ENCODE data around the gene CEMIP. TPM values are rescaled to one million over a fixed set of nuclear protein-coding genes. Genes with fewer than 3 reads are reported as not detected.

Gene CEMIP
- polyA plus RNA-seq, 2 of the 4 experiments (the other 2 are of a cell fraction): 0.54 to 0.84 TPM

- TF ChIP-seq CTCF (IDR thresholded peaks at IDR 0.05) (no peak), HOXB13 (CRISPR knock-in tag; IDR thresholded peaks at IDR 0.05; ENCODE audit: low read depth) (no peak), KDM1A (IDR thresholded peaks at IDR 0.05; ENCODE audit: low read depth) (no peak), JUNB (IDR thresholded peaks at IDR 0.05) (no peak), SMC3 (IDR thresholded peaks at IDR 0.05) (no peak), GATA3 (IDR thresholded peaks at IDR 0.05; ENCODE audit: borderline replicate concordance) (no peak), BHLHE40 (IDR thresholded peaks at IDR 0.05; ENCODE audit: low read depth, low read length) (no peak)
Observed at GRCh38 chr15:80913541-80913940, 134.4 kb downstream of the CEMIP start (continued).

DNA sequence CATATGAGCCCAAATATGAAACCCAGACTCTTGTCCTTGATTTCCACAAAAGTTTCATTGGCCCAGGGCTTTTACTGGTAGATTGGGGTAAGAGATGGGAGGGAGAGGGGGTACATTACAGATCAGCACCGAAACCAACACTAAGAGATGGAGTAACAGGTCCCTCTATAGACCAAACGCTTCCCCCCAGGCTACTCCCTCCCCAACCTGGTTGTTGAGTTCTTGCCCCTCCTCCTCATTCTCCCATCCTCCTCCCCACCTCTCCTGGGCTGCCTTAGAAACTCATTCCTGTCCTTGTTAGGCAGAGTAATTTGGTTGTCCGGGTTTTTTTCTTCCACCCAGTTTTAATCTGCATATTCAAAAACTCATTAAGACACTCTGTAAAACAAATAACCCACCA, 136.3 kb downstream of the CEMIP start:
- TF ChIP-seq RAD21 (conservative IDR thresholded peaks at IDR 0.05 in 1 of 2, IDR thresholded peaks at IDR 0.05 in 1 of 2) (peak in 1 of 2 experiments; percentile 4; a peak in 1 of 5 replicates), ELK1 (IDR thresholded peaks at IDR 0.05; ENCODE audit: low read depth, low read length) (no peak), ZSCAN20 (CRISPR knock-in tag; IDR thresholded peaks at IDR 0.05) (no peak), EP300 (IDR thresholded peaks at IDR 0.05) (no peak), EHMT2 (IDR thresholded peaks at IDR 0.05; ENCODE audit: low read depth) (no peak), POLR2AphosphoS2 (conservative IDR thresholded peaks at IDR 0.05; ENCODE audit: low read length) (no peak), RCOR1 (IDR thresholded peaks at IDR 0.05; ENCODE audit: low read depth, low read length) (no peak)
- H3K4me1 ChIP-seq: no peaks in the 10 kb centered on the region
- H3K9me3 ChIP-seq: no peaks in the 10 kb centered on the region
- DNase-seq (ENCODE audit: low read depth in 1 of 2, low spot score in 1 of 2) (no peak), ATAC-seq (no peak), FAIRE-seq (no peak)
- ChIA-PET POLR2A (no interaction called here), CTCF (interaction anchor here (0.6 to 1.5 kb wide), 3 partner anchors 12 to 136 kb away, joined by 3 to 4 read pairs (median 3); partner anchors contain the start of gene CEMIP)
- no peak overlapping the region for H3K4me3 ChIP-seq
- H3K27ac ChIP-seq: no peak overlapping the region
- WGBS (ENCODE audit: missing lambda C conversion rate): 49% methylated on average over 3 of the region's 3 CpGs
- H3K4me2 ChIP-seq: no peak overlapping the region

GRCh38 chr15:80916056-80916455, 136.9 kb downstream of the CEMIP start:
- CTCF ChIA-PET: interaction anchor here (0.8 to 1.5 kb wide), 3 partner anchors 9 to 346 kb away, joined by 3 to 4 read pairs (median 4); no protein-coding TSS in a partner anchor
- H3K4me2 ChIP-seq: no peak overlapping the region
- H3K4me1 ChIP-seq: no peaks in the 10 kb centered on the region
- H3K27ac ChIP-seq: no peak overlapping the region
- H3K4me3 ChIP-seq: no peak overlapping the region
- WGBS (ENCODE audit: missing lambda C conversion rate): 63% methylated on average over 7 of the region's 7 CpGs
- TF ChIP-seq TP53 (CRISPR knock-in tag; IDR thresholded peaks at IDR 0.05) (no peak), MAZ (IDR thresholded peaks at IDR 0.05; ENCODE audit: borderline replicate concordance, low read depth, low read length) (no peak), RCOR1 (IDR thresholded peaks at IDR 0.05; ENCODE audit: low read depth, low read length) (no peak), POLR2AphosphoS2 (conservative IDR thresholded peaks at IDR 0.05; ENCODE audit: low read length) (no peak), RARB (CRISPR knock-in tag; IDR thresholded peaks at IDR 0.05) (no peak), JUNB (IDR thresholded peaks at IDR 0.05) (no peak), ELK1 (IDR thresholded peaks at IDR 0.05; ENCODE audit: low read depth, low read length) (no peak)
- FAIRE-seq: no peak
- ATAC-seq: no peak
- no peak for DNase-seq (ENCODE audit: low read depth in 1 of 2, low spot score in 1 of 2)
- POLR2A ChIA-PET: no interaction called here
- no peaks in the 10 kb centered on the region for H3K9me3 ChIP-seq
